Peyer's patch (tissue), 4 donors: ENCODE measurements around the gene FGF22. TPM values are rescaled to one million over a fixed set of nuclear protein-coding genes. Genes with fewer than 3 reads are reported as not detected.
"Not testable (repeated sequence)": the region's sequence is repeated elsewhere in the genome, so short reads cannot be mapped to it uniquely, and the experiment has no call there.

Experiments
- DNase-seq, 3 donors: peaks; one replicate each; pipeline ENCODE4 v3.0.0-alpha.2; 2017 to 2019
- H3K27ac ChIP-seq, 4 donors: fragments of 200-600 bp; sonication (generic); one replicate each; pipeline ENCODE4 v1.5.1; 2016 to 2019
- H3K27me3 ChIP-seq, 2 donors: fragments of 200-600 bp; sonication (generic); one replicate each; pipeline ENCODE4 v1.5.1; 2019
- H3K36me3 ChIP-seq, 3 donors: fragments of 200-600 bp; sonication (generic); one replicate each; pipeline ENCODE4 v1.5.1; 2016 to 2019
- H3K4me1 ChIP-seq, 4 donors: fragments of 200-600 bp; sonication (generic); one replicate each; pipeline ENCODE4 v1.5.1; 2016 to 2019
- H3K4me3 ChIP-seq, 4 donors: fragments of 200-600 bp; sonication (generic); 1 replicate in 3 of 4; 2 replicates in 1 of 4; pipeline ENCODE4 v1.5.1; 2016 to 2019; ENCODE audit warnings: mild to moderate bottlenecking in 1 of 4
- H3K9me3 ChIP-seq, 4 donors: fragments of 200-600 bp; sonication (generic); one replicate each; pipeline ENCODE4 v1.5.1; 2016 to 2019; ENCODE audit warnings: mild to moderate bottlenecking in 1 of 4
- POLR2A ChIP-seq, 2 donors: fragments of 450-650 bp; IDR thresholded peaks; one replicate each; pipeline ENCODE4 v1.5.1; 2017; ENCODE audit warnings: antibody characterized with exemption in 2 of 2, mild to moderate bottlenecking in 2 of 2, moderate library complexity in 2 of 2
- total RNA-seq, 4 donors: library from RNA; depleted of rRNA; stranded (reverse); fragments of >200 nt; gene quantifications; one replicate each; pipeline ENCODE4 v1.1.0, GENCODE V29; 2016
- TF ChIP-seq, protein P1 (sequence below), 6 experiments: fragments of 450-650 bp in 4 of 6; fragments of 200-600 bp in 2 of 6; sonication (generic) in 1 of 6; IDR thresholded peaks; one replicate each; pipeline ENCODE4 v1.5.1; 2017 to 2019; ENCODE audit warnings: antibody characterized with exemption in 6 of 6, mild to moderate bottlenecking in 3 of 6, moderate library complexity in 1 of 6

FGF22 gene
- total RNA-seq, 4 donors from 2014 or later, result not detected

DNA sequence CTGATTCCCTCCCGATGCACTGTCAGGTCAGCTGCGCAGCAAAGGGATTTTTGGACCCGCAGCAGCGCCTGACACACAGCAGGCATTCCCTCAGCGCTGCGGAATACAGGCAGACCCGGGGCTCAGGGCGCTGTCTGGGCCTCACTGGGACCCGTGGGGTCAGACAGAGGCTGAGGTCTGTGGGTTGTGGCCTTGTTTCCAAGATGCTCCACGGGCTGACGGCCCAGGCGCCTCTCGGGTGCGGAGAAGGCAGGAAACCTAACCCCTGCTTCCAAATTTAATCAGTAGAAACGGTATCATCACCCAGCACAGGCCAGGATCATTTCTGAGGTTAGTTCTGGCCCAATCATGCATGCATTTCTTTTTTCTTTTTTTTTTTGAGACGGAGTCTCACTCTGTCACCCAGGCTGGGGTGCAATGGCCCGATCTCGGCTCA, 24.0 kb downstream of the FGF22 start:
- peaks cover 4 to 50% (median 28%) of the 10 kb centered on the region in 4 donors for H3K4me1 ChIP-seq
- TF ChIP-seq, protein P1, sequence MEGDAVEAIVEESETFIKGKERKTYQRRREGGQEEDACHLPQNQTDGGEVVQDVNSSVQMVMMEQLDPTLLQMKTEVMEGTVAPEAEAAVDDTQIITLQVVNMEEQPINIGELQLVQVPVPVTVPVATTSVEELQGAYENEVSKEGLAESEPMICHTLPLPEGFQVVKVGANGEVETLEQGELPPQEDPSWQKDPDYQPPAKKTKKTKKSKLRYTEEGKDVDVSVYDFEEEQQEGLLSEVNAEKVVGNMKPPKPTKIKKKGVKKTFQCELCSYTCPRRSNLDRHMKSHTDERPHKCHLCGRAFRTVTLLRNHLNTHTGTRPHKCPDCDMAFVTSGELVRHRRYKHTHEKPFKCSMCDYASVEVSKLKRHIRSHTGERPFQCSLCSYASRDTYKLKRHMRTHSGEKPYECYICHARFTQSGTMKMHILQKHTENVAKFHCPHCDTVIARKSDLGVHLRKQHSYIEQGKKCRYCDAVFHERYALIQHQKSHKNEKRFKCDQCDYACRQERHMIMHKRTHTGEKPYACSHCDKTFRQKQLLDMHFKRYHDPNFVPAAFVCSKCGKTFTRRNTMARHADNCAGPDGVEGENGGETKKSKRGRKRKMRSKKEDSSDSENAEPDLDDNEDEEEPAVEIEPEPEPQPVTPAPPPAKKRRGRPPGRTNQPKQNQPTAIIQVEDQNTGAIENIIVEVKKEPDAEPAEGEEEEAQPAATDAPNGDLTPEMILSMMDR (IDR thresholded peaks at IDR 0.05), result no peak
- H3K27ac ChIP-seq, result peak overlapping the region; percentile 87 to 98 (median 96)
- no peaks in the 10 kb centered on the region for H3K9me3 ChIP-seq
- peak overlapping the region; percentile 96 to 100 (median 98) for H3K4me3 ChIP-seq
- H3K36me3 ChIP-seq, result peaks cover 0 to 2% (median 0%) of the 10 kb centered on the region in 3 donors
- DNase-seq, result no peak
- H3K27me3 ChIP-seq, result no peaks in the 10 kb centered on the region

- H3K27ac ChIP-seq, result peak overlapping the region in 1 of 4 donors; percentile 38
- TF ChIP-seq POLR2A (IDR thresholded peaks at IDR 0.05), result no peak
- TF ChIP-seq, protein P1 (IDR thresholded peaks at IDR 0.05), result peak; percentile 87 to 96 (median 92)
- peak; percentile 67 to 89 (median 86) for DNase-seq
- H3K4me3 ChIP-seq, result peak overlapping the region in 2 of 4 donors; percentile 21 to 29
- H3K27me3 ChIP-seq, result no peaks in the 10 kb centered on the region
- H3K9me3 ChIP-seq, result peaks cover 0 to 3% (median 0%) of the 10 kb centered on the region in 4 donors
- no peaks in the 10 kb centered on the region for H3K36me3 ChIP-seq
- H3K4me1 ChIP-seq, result peaks cover 4 to 38% (median 20%) of the 10 kb centered on the region in 4 donors
Observed at GRCh38 chr19:664913-665443, 25.3 kb downstream of the FGF22 start.

DNA sequence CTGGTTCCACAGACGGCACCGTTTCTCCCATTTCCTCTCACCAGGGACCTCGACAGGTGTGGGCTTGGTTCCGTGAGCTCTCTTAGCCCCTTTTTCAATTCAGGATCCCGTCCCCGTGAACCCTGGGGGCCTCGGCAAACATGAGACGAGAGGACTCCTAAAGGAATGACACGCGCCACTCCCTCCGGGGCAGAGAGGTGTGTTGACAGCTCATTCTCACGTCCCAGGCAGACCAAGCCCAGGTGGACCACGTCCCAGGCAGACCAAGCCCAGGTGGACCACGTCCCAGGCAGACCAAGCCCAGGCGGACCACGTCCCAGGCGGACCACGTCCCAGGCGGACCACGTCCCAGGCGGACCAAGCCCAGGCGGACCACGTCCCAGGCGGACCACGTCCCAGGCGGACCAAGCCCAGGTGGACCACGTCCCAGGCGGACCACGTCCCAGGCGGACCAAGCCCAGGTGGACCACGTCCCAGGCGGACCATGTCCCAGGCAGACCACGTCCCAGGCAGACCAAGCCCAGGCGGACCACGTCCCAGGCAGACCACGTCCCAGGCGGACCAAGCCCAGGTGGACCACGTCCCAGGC, 27.4 kb downstream of the FGF22 start:
- not testable (repeated sequence) for DNase-seq, H3K9me3 ChIP-seq, H3K27ac ChIP-seq, H3K36me3 ChIP-seq, H3K4me3 ChIP-seq, H3K27me3 ChIP-seq
- H3K4me1 ChIP-seq, result peaks cover 4 to 17% (median 9%) of the 10 kb centered on the region in 4 donors

DNA sequence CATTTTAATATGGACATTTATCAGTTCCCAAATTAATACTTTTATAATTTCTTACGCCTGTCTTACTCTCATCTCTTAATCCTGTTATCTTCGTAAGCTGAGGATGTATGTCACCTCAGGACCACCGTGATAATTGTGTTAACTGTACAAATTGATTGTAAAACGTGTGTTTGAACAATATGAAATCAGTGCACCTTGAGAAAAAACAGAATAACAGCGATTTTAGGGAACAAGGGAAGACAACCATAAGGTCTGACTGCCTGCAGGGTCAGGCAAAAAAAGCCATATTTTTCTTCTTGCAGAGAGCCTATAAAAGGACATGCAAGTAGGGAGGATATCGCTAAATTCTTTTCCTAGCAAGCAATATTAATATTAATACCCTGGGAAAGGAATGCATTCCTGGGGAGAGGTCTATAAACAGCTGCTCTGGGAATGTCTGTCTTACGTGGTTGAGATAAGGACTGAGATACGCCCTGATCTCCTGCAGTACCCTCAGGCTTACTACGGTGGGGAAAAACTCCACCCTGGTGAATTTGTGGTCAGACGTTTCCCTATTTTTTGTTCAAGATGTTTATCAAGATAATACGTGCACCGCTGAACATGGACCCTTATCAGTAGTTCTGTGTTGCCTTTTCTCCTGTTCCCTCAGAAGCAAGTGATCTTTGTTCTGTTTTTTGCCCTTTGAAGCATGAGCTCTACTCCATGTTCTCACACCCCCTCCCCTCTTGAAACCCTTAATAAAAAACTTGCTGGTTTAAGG, 29.2 kb downstream of the FGF22 start:
- H3K27ac ChIP-seq, DNase-seq, H3K4me3 ChIP-seq, H3K27me3 ChIP-seq, H3K36me3 ChIP-seq, H3K9me3 ChIP-seq: not testable (repeated sequence)
- peaks cover 0 to 11% (median 3%) of the 10 kb centered on the region in 4 donors for H3K4me1 ChIP-seq

- H3K36me3 ChIP-seq, result no peaks in the 10 kb centered on the region
- H3K4me3 ChIP-seq, result no peak overlapping the region
- H3K4me1 ChIP-seq, result peaks cover 0 to 5% (median 1%) of the 10 kb centered on the region in 4 donors
- H3K27ac ChIP-seq, result no peak overlapping the region
- peaks cover 0 to 3% (median 0%) of the 10 kb centered on the region in 4 donors for H3K9me3 ChIP-seq
- H3K27me3 ChIP-seq, result no peaks in the 10 kb centered on the region
- DNase-seq, result no peak
- no peak for TF ChIP-seq POLR2A (IDR thresholded peaks at IDR 0.05)
- TF ChIP-seq, protein P1 (IDR thresholded peaks at IDR 0.05), result no peak
Observed at GRCh38 chr19:670609-671075, 31.0 kb downstream of the FGF22 start.

GRCh38 chr19:674282-675151, 34.8 kb downstream of the FGF22 start:
- no peaks in the 10 kb centered on the region for H3K36me3 ChIP-seq
- no peaks in the 10 kb centered on the region for H3K9me3 ChIP-seq
- TF ChIP-seq POLR2A (IDR thresholded peaks at IDR 0.05), result no peak
- TF ChIP-seq, protein P1 (IDR thresholded peaks at IDR 0.05), result no peak
- H3K4me3 ChIP-seq, result no peak overlapping the region
- peak overlapping the region in 1 of 4 donors; percentile 56 for H3K27ac ChIP-seq
- peaks cover 1 to 40% (median 5%) of the 10 kb centered on the region in 4 donors for H3K4me1 ChIP-seq
- DNase-seq, result peak in 1 of 3 donors; percentile 37
- peaks cover 0 to 3% of the 10 kb centered on the region in 2 donors for H3K27me3 ChIP-seq
